T-helper 2 cell (primary cell): Measurements from ENCODE around the gene GPS1.
"Not testable (repeated sequence)": the region's sequence is repeated elsewhere in the genome, so short reads cannot be mapped to it uniquely, and the experiment has no call there.

ENCODE experiments used
- DNase-seq, 5 experiments: peaks; one replicate each; pipeline versions ENCODE4 v3.0.0 to v3.0.0-alpha.2; 2012 to 2022

GPS1 gene

GRCh38 chr17:82028966-82029365, 22.7 kb upstream of the GPS1 start:
- no peak for DNase-seq

- DNase-seq = no peak
These were observed 22.3 kb upstream of the GPS1 start for GRCh38 chr17:82029391-82029790.

- DNase-seq = no peak
These were observed 21.7 kb upstream of the GPS1 start for GRCh38 chr17:82029990-82030469.

GRCh38 chr17:82030470-82031302, 21.0 kb upstream of the GPS1 start:
- DNase-seq = peak; percentile 63 to 84 (median 72)

GRCh38 chr17:82031303-82031884, 20.3 kb upstream of the GPS1 start, which contains the start of gene RAC3:
Gene RAC3 (plus strand): TSS chr17:82031678. CDS start chr17:82031762, 84 bp downstream.
- peak in 1 of 5 experiments; percentile 53 for DNase-seq

- DNase-seq = peak in 2 of 5 experiments; percentile 30 to 38
These were observed 19.6 kb upstream of the GPS1 start for GRCh38 chr17:82031885-82032627.

- DNase-seq = no peak
These were observed 18.2 kb upstream of the GPS1 start for GRCh38 chr17:82033359-82034085.

GRCh38 chr17:82034371-82035011, 17.2 kb upstream of the GPS1 start:
- DNase-seq = no peak

- DNase-seq = no peak
These were observed 16.2 kb upstream of the GPS1 start for GRCh38 chr17:82035488-82035887.

GRCh38 chr17:82035956-82036633, 15.6 kb upstream of the GPS1 start:
- no peak for DNase-seq

- DNase-seq = no peak
These were observed 15.0 kb upstream of the GPS1 start for GRCh38 chr17:82036634-82037091.

- peak; percentile 91 to 98 (median 92) for DNase-seq
These were observed 14.4 kb upstream of the GPS1 start, which contains the start of gene DCXR for GRCh38 chr17:82037092-82037888. Gene DCXR (minus strand): TSS chr17:82037697. CDS start chr17:82037682, 15 bp downstream.

GRCh38 chr17:82037889-82038195, 13.9 kb upstream of the GPS1 start:
- no peak for DNase-seq

- DNase-seq = not testable (repeated sequence)
These were observed 12.8 kb upstream of the GPS1 start for GRCh38 chr17:82038796-82039409.

- DNase-seq = no peak
These were observed 11.9 kb upstream of the GPS1 start for GRCh38 chr17:82039695-82040299.

- no peak for DNase-seq
These were observed 10.4 kb upstream of the GPS1 start for GRCh38 chr17:82041144-82041814.

GRCh38 chr17:82042649-82043048, 9.0 kb upstream of the GPS1 start:
- DNase-seq = no peak

- DNase-seq = no peak
These were observed 8.2 kb upstream of the GPS1 start for GRCh38 chr17:82043507-82043906.

- DNase-seq = no peak
These were observed 5.7 kb upstream of the GPS1 start for GRCh38 chr17:82045936-82046484.
